GM18861 (cell line): ENCODE results near the gene EFHB.
"Not testable (repeated sequence)": the region's sequence is repeated elsewhere in the genome, so short reads cannot be mapped to it uniquely, and the experiment has no call there.

Experiments used
- ATAC-seq: cut with Tn5 transposase; IDR thresholded peaks from one replicate; pipeline ENCODE4 v1.9.1; 2021; ENCODE audit not compliant: unreplicated experiment

EFHB gene

DNA sequence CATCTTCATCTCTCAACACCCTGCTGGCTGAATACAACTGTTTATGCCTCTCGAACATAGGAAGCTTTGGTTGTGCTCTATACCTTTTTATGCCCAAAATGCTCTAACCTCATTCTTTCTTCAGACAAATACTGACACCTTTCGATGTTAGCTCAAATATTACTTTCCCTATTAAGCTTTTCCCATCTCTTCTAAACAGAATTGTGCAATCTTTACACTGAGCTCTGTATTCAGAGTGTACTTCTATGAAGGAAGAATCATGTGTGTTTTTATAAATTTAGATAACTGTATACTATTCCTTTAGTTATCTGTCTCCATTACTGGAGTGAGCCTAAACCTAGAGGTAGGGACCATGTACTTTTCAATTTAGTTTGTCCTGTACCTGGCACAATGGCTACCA lies 1.6 kb downstream of the EFHB start:
- ATAC-seq = no peak

DNA sequence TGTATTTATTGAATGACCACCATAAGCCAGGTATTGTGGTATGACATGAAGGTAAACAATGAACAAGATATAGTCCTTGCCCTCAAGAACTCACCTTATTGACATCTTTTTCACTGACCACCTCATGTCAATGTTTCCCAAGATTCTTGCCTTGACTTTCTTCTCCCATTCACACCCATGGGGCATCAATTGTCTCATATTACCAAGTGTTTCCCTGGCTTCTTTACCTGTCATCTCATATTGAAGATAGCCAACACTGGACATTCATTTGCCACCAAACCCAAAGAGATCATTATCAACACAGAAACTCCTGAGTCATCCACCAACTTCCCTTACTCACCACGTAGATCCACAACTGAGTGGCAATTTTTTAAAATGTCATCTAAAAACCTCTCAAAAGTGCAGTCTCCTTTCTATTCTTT lies 2.2 kb downstream of the EFHB start:
- peak; percentile 67 for ATAC-seq

GRCh38 chr3:19931180-19931692 lies 2.8 kb downstream of the EFHB start:
- peak; percentile 78 for ATAC-seq

DNA sequence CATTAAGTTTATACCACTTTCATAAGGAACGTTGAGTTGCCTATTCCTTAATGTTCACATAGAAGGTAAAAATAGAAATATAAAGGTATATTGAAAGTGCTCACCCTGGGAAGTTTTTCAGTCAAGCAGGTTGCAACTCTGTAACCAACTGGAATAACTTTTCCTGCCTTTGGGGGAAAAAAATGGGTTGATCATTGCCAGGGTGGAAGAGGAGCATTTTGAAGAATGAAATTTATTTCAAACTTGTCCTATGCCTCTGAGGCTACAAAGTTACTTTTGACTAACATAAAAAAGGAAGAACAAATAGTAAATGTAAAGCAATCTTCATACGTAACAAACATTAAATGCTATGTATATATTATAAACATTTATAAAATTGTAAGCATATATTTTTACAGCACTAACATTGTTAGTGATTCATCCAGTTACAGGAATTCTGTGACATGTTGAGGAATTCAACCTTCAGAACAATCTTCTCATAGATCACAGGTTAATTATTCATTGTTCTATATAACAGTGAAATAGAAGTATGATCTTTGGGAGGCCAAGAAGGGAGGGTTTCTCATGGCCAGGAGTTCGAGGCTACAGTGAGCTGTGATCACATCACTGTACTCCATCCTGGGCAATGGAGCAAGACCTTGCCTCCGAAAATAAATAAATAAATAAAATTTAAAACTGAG lies 13.5 kb downstream of the EFHB start:
- ATAC-seq = no peak

DNA sequence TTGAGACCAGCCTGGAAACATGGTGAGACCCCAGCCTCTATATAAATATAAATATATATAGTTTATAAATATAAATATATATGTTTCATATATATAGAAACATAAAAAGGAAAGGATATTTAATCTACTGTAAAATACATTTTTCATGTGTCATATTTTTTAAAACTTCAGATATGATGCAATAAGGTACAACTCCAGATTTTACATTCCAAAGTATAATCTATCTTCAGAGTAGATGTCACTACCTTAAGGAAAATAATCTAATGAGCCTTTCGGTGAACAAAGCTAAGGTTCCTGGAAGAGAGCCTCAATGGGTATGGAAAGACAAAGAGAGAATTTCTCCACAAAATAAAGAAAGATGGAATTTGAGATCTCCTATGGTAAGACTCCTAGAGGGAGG lies 16.9 kb downstream of the EFHB start:
- no peak for ATAC-seq

GRCh38 chr3:19911452-19911851 lies 22.6 kb downstream of the EFHB start:
- ATAC-seq = no peak

- ATAC-seq = no peak
Observed at GRCh38 chr3:19907523-19907922, 26.5 kb downstream of the EFHB start.

DNA sequence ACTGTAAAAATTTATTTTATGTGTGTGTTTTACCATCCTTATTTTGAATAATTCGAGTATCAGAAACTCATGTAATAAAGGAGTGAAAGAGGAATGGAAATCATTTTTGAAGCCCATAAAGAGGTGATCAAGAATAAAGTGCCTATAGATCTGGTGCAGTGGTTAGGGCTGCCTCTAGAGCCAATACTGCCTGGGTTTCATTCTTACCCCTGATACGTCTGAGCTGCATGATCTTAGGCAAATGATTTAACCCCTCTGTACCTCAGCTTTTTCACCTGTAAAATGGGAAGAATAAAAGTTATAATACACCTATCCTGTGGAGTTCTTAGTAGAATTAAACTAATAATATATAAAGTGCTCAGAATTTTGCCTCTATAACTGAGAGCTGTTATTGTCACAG lies 30.4 kb downstream of the EFHB start:
- no peak for ATAC-seq

GRCh38 chr3:19901918-19902317 lies 32.1 kb downstream of the EFHB start:
- ATAC-seq = no peak

GRCh38 chr3:19901337-19901736 lies 32.7 kb downstream of the EFHB start:
- no peak for ATAC-seq

- not testable (repeated sequence) for ATAC-seq
Observed at GRCh38 chr3:19899833-19900232, 34.2 kb downstream of the EFHB start.

DNA sequence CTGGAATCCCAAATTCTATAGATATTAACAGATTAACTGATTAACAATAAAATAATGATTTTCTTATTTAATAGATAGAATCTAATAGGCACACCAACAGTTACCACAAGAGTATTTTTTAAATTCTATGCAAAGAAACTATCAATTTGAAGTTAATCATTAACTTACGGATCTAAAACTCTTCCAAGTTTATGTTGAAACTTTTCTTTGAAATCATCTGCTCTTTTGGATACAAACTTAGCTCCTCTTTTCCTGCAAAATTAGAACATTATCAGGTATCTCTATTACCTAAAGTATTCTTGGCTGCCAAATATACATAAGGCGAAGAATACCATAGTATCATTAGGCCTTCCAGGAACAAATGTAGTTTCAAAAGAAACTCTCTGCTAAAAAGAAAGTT lies 34.8 kb downstream of the EFHB start:
- ATAC-seq = no peak

DNA sequence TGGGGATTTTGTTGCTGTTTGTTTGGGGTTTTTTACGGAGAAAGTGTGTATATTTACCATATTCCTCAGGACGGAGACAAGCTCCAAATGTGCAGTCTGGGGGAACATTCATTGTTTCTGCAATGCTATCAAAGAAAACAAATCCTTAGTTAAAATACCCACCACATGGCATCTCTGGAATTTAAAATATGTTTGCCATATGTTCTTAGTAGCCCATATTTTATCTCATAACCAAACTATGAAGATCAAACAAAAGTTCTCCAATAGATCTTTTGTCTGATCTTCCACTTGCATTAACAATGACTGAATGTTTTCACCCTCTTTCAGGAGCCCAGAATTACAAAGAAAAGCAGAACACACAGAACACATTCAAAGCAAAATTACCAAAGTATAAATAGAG lies 35.3 kb downstream of the EFHB start:
- no peak for ATAC-seq

GRCh38 chr3:19891740-19892139 lies 42.3 kb downstream of the EFHB start:
- ATAC-seq = no peak

DNA sequence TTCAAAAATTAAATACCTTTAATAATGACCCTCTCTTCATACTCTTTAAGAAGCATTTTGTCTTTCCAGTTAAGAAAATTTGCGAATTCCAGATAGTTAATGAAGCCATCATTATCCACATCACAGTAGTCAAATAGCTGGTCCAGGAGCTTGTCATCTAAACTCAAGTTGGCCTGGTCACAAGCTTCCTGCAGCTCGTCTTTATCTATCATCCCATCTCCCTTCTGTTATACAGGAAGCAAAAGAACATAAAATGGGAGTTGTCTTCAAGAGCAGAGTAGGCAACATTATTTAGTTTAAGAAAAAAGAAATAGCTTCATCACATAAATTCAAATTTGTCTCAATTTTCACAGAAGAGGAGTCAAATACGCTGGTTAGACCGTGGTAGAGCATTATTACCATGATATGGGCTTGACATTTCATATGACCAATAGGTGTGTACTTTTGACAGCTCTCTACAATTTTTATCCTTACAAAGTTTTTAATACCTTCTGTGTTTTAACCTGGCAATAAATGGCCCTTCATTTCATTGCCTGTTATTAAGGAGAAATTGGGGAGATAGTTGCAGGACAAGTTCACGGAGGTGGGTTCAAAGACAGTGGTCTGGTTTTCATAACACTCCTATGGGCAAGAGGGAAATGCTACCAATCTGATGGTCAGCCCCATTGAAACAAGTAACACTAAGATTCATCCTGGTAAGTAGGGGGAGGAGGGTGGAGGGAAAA lies 45.4 kb downstream of the EFHB start:
- no peak for ATAC-seq

GRCh38 chr3:19887122-19887521 lies 46.9 kb downstream of the EFHB start:
- not testable (repeated sequence) for ATAC-seq

DNA sequence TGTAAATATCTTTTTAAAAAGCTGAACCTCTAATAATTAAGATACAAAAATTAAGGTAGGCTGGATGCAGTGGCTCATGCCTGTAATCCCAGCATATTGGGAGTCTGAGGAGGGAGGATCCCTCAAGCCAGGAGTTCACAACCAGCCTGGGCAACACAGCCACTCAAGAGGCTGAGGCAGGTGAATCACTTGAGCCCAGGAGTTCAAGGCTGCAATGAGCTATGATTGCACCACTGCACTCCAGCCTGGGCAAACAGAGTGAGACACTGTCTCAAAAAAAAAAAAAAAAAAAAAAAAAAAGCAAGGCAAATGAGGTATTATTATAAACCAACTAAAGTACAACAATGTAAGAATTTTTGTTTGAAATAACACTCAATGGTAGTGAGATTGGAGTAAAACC lies 47.6 kb downstream of the EFHB start:
- no peak for ATAC-seq

DNA sequence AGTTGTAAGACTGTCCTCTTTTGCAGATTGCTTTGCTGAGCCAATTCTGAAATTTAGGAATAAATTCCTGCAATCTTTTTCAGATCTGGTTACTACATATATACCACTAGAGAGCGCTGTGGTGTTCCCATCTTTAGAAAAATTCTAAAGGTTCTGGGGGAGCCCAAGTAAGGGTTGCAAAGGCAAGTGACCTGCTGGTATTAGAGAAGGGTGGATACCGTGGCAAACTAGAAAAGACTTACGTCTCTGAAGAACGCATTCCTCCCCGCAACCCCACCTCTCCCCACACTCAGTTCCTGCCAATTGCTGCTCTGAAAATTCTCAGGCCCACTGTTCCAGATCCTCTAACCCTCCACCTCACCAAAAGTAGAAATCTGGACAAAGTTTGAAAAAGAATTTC lies 48.5 kb downstream of the EFHB start:
- ATAC-seq = peak; percentile 49

DNA sequence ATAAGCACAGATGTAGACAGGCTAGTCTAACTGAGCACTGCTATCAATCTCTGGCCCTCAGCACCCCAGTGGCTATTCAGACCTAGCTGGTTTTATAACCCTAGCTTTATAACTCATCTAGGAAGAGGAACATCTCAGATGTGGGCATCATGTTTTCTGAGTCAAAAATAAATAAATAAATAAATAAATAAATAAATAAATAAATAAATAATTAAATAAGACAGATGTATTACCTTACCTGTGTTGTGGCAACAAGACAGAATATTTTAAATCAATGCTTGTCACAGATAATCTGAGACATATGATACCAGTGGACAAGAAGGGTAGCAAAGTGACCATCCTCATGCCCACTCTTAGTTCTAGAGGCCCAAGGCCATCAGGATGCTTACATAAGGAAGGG lies 52.2 kb downstream of the EFHB start:
- no peak for ATAC-seq

DNA sequence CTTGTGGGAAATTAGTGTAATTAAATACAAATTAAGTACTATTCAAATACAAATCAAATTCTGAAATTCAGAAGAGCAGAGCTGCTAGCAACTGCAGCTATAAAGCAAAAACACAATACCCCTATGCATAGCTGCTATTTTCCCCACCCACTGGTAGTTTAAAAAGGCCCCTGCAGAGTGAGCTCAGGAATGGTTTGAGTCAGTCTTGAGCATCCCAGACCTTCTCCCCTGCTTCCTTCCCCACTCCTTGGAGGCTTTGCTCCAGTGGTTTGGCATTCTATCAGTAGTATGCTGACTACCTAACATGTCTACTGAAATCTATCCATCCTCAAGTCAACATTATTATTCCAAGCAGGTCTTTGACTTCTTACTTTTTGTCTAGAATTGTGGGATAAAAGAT lies 53.0 kb downstream of the EFHB start:
- no peak for ATAC-seq

DNA sequence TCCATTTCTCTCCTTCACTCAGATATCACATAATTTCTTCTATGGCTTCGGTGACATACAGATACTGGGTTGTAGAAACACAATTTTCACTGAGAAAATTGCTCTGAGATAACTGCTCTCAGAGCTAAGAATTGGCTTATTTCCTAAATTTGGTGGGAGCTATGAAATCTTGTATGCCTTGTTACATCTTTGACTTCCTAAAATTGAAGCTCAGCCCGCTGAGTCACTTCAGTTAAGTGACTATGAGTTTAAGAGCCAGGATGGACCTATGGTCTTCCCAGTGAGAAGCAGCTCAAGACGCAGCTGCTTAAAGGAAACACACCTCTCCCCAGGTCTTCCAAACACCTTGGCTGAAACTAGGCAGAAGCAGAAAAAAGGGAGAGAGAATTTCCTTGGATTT lies 56.4 kb downstream of the EFHB start:
- ATAC-seq = no peak

GRCh38 chr3:19866751-19867347 lies 67.2 kb downstream of the EFHB start:
- peak; percentile 89 for ATAC-seq
